Stimulated activated CD8-positive, alpha-beta memory T cell treated with anti-CD3 and anti-CD28 coated beads, Interleukin-12 subunit alpha, Interleukin-12 subunit beta, amount 100 ng/mL, for 24 hours (primary cell): ENCODE results near the gene CORO1C.

Source experiments
- DNase-seq: peaks from one replicate; pipeline ENCODE4 v3.0.0-alpha.2; 2020; ENCODE audit errors: extremely low read depth

The CORO1C gene

GRCh38 chr12:108599948-108600701, 131.2 kb downstream of the CORO1C start:
- DNase-seq: no peak

- DNase-seq: no peak
Observed at GRCh38 chr12:108599541-108599940, 131.8 kb downstream of the CORO1C start.

GRCh38 chr12:108598553-108599250, 132.6 kb downstream of the CORO1C start:
- DNase-seq: no peak

- DNase-seq: no peak
Observed at GRCh38 chr12:108597559-108598471, 133.5 kb downstream of the CORO1C start, which contains the start of gene TMEM119. TSS of gene TMEM119 (minus strand) at chr12:108598084. CDS start at chr12:108592383, 5,701 bp downstream.

GRCh38 chr12:108596854-108597558, 134.3 kb downstream of the CORO1C start:
- DNase-seq: no peak

- no peak for DNase-seq
Observed at GRCh38 chr12:108595711-108596647, 135.3 kb downstream of the CORO1C start.
